ENCODE measurements around the gene SETBP1.

SETBP1 gene

DNA sequence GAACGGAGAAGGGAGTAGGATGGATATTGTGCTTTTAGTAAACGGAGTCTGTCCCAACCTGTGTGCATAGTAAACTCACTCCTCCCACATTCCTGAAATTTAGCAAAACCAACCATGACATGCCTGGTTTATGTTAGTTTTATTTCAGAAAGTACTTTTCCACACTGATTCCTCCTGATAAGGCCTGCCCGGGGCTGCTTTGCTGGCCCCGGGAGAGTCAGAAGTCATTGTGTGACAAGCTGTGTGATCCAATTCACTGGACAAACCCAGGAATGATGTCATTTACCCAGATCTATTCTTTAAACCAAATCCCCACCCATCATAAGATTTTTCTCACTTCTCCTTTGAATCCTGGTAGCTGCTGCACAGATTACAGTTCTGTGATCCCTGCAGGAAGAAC, 109.0 kb downstream of the SETBP1 start:
- H3K36me3 ChIP-seq (ENCODE audit: insufficient read depth, low read length), result no peaks in the 10 kb centered on the region
- no peak overlapping the region for H2AFZ ChIP-seq (ENCODE audit: low read length, unreplicated experiment)
- no peaks in the 10 kb centered on the region for H3K79me2 ChIP-seq (ENCODE audit: control insufficient read depth, insufficient read depth, low read length, unreplicated experiment)
- H3K27me3 ChIP-seq (ENCODE audit: insufficient read depth, low read length), result no peaks in the 10 kb centered on the region
- no peak overlapping the region for H3K4me3 ChIP-seq (ENCODE audit: low read depth, low read length)
- peaks cover 4% of the 10 kb centered on the region for H3K4me1 ChIP-seq (ENCODE audit: control insufficient read depth, insufficient read depth, low read length, unreplicated experiment)
- no peak overlapping the region for H3K27ac ChIP-seq (ENCODE audit: low read depth, low read length)

- no peaks in the 10 kb centered on the region for H3K79me2 ChIP-seq (ENCODE audit: control insufficient read depth, insufficient read depth, low read length, unreplicated experiment)
These were observed 110.2 kb downstream of the SETBP1 start for GRCh38 chr18:44790860-44791259.

DNA sequence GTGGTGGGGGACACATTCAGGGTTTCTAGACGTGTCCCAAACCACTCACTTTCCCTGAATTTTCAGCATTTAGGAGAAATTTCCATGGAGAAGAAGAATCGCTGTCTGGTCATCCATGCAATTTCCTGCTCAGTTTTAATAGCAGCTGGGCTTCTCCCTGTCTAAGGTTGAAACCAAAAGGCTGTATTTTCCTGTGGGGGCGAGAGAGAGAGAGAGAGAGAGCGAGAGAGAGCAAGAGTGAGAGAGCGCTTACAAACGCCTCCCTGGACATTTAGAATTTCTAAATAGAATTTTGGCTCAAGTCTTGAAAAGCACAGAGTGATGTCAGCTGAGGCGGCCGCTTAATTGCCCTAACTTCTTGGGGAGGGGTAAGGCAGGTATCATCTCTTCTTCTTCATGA, 110.8 kb downstream of the SETBP1 start:
- no peaks in the 10 kb centered on the region for H3K36me3 ChIP-seq (ENCODE audit: insufficient read depth, low read length)
- H3K27ac ChIP-seq (ENCODE audit: low read depth, low read length), result no peak overlapping the region
- no peaks in the 10 kb centered on the region for H3K27me3 ChIP-seq (ENCODE audit: insufficient read depth, low read length)
- no peak overlapping the region for H3K4me3 ChIP-seq (ENCODE audit: low read depth, low read length)
- no peak overlapping the region for H2AFZ ChIP-seq (ENCODE audit: low read length, unreplicated experiment)
- H3K79me2 ChIP-seq (ENCODE audit: control insufficient read depth, insufficient read depth, low read length, unreplicated experiment), result no peaks in the 10 kb centered on the region
- peaks cover 4% of the 10 kb centered on the region for H3K4me1 ChIP-seq (ENCODE audit: control insufficient read depth, insufficient read depth, low read length, unreplicated experiment)

More at GRCh38 chr18:44790860-44791259, 110.2 kb downstream of the SETBP1 start:
- no peak overlapping the region for H3K27ac ChIP-seq (ENCODE audit: low read depth, low read length)
- H3K4me1 ChIP-seq (ENCODE audit: control insufficient read depth, insufficient read depth, low read length, unreplicated experiment), result peaks cover 4% of the 10 kb centered on the region
- H3K36me3 ChIP-seq (ENCODE audit: insufficient read depth, low read length), result no peaks in the 10 kb centered on the region
- no peaks in the 10 kb centered on the region for H3K27me3 ChIP-seq (ENCODE audit: insufficient read depth, low read length)
- H3K4me3 ChIP-seq (ENCODE audit: low read depth, low read length), result no peak overlapping the region
- no peak overlapping the region for H2AFZ ChIP-seq (ENCODE audit: low read length, unreplicated experiment)

DNA sequence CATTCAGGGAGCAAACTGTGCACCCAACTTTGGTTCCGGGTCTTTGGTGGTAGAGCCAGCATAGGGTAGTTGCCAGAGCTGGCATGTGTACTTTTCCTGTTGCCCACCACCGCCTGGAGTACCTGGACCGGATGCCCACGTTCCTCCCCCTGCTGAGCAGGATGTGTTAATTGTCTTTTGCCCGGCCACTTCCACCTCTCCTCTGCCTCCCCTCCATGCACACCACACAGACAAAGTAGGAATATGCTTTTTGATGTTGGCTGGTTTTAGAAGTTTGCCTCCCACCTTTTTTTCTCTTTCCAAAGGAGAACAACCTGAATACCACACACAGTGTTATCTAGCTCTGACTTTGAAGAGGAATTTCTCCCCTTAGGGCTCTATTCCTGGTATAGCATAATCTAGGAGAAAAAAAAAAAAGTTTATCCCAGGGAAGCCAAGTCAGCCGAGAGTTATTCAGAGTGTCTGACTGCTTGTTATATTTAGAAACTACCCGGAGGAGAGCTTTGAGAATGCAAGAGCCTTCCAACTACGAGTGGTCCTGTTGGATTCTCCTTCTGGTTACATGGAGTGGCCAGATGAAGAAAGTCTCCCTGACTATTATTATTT, 111.9 kb downstream of the SETBP1 start:
- H3K4me1 ChIP-seq (ENCODE audit: control insufficient read depth, insufficient read depth, low read length, unreplicated experiment), result no peaks in the 10 kb centered on the region
- H3K79me2 ChIP-seq (ENCODE audit: control insufficient read depth, insufficient read depth, low read length, unreplicated experiment), result no peaks in the 10 kb centered on the region
- no peaks in the 10 kb centered on the region for H3K27me3 ChIP-seq (ENCODE audit: insufficient read depth, low read length)

DNA sequence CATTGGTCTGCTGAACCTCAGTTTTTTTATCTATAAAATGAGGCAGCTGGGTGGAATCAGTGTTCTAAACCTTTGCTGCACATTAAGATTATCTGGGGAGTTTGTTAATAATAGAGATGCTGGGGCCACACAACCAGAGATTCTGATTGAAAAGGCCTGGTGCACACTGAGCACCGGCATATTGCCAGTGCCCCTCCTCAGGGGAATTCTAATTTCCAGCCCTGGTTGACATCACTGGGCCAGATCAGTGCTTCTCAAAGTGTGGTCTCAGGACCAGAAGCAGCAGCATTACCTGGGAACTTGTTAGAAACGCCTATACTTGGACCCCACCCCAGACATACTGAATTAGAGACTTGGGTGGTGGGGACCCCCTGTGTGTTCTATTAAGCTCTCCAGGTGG, 112.5 kb downstream of the SETBP1 start:
- no peak overlapping the region for H3K27ac ChIP-seq (ENCODE audit: low read depth, low read length)
- H3K4me1 ChIP-seq (ENCODE audit: control insufficient read depth, insufficient read depth, low read length, unreplicated experiment), result no peaks in the 10 kb centered on the region

More for the DNA sequence above, 111.9 kb downstream of the SETBP1 start:
- Histone ChIP-seq H3K4me3 (ENCODE audit: low read depth, low read length) (no peak overlapping the region), H3K36me3 (ENCODE audit: insufficient read depth, low read length) (no peaks in the 10 kb centered on the region), H3K27ac (ENCODE audit: low read depth, low read length) (no peak overlapping the region), H2AFZ (ENCODE audit: low read length, unreplicated experiment) (no peak overlapping the region)

GRCh38 chr18:44793685-44794084, 113.0 kb downstream of the SETBP1 start:
- no peak overlapping the region for H3K27ac ChIP-seq (ENCODE audit: low read depth, low read length)
- H3K4me1 ChIP-seq (ENCODE audit: control insufficient read depth, insufficient read depth, low read length, unreplicated experiment), result no peaks in the 10 kb centered on the region
- no peaks in the 10 kb centered on the region for H3K79me2 ChIP-seq (ENCODE audit: control insufficient read depth, insufficient read depth, low read length, unreplicated experiment)
- H2AFZ ChIP-seq (ENCODE audit: low read length, unreplicated experiment), result no peak overlapping the region
- H3K4me3 ChIP-seq (ENCODE audit: low read depth, low read length), result no peak overlapping the region
- no peaks in the 10 kb centered on the region for H3K36me3 ChIP-seq (ENCODE audit: insufficient read depth, low read length)
- H3K27me3 ChIP-seq (ENCODE audit: insufficient read depth, low read length), result no peaks in the 10 kb centered on the region

More for the DNA sequence above, 112.5 kb downstream of the SETBP1 start:
- H3K36me3 ChIP-seq (ENCODE audit: insufficient read depth, low read length), result no peaks in the 10 kb centered on the region
- H3K27me3 ChIP-seq (ENCODE audit: insufficient read depth, low read length), result no peaks in the 10 kb centered on the region
- no peaks in the 10 kb centered on the region for H3K79me2 ChIP-seq (ENCODE audit: control insufficient read depth, insufficient read depth, low read length, unreplicated experiment)
- no peak overlapping the region for H3K4me3 ChIP-seq (ENCODE audit: low read depth, low read length)
- H2AFZ ChIP-seq (ENCODE audit: low read length, unreplicated experiment), result no peak overlapping the region

DNA sequence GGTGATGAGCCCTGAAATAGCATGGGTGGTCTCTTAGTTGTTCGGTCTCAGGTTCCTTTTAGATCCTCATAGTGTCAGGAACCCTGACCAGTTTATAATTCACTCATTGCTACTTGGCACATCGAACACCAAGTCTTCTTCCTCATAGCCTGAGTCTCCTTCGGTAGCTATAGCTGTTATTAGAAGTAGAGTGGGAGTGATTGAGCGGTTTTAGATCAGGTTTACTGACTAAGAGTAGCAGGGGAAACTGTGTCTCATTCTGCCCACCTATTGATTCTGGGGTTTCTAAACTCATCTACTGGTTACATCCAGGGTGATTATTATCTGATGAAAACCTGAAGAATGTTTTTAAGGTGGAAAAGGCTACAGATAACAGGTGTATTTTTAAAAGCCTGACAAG, 114.6 kb downstream of the SETBP1 start:
- Histone ChIP-seq H3K79me2 (ENCODE audit: control insufficient read depth, insufficient read depth, low read length, unreplicated experiment) (no peaks in the 10 kb centered on the region), H3K36me3 (ENCODE audit: insufficient read depth, low read length) (no peaks in the 10 kb centered on the region), H3K27ac (ENCODE audit: low read depth, low read length) (no peak overlapping the region), H3K4me1 (ENCODE audit: control insufficient read depth, insufficient read depth, low read length, unreplicated experiment) (no peaks in the 10 kb centered on the region), H2AFZ (ENCODE audit: low read length, unreplicated experiment) (no peak overlapping the region), H3K4me3 (ENCODE audit: low read depth, low read length) (no peak overlapping the region), H3K27me3 (ENCODE audit: insufficient read depth, low read length) (no peaks in the 10 kb centered on the region)

DNA sequence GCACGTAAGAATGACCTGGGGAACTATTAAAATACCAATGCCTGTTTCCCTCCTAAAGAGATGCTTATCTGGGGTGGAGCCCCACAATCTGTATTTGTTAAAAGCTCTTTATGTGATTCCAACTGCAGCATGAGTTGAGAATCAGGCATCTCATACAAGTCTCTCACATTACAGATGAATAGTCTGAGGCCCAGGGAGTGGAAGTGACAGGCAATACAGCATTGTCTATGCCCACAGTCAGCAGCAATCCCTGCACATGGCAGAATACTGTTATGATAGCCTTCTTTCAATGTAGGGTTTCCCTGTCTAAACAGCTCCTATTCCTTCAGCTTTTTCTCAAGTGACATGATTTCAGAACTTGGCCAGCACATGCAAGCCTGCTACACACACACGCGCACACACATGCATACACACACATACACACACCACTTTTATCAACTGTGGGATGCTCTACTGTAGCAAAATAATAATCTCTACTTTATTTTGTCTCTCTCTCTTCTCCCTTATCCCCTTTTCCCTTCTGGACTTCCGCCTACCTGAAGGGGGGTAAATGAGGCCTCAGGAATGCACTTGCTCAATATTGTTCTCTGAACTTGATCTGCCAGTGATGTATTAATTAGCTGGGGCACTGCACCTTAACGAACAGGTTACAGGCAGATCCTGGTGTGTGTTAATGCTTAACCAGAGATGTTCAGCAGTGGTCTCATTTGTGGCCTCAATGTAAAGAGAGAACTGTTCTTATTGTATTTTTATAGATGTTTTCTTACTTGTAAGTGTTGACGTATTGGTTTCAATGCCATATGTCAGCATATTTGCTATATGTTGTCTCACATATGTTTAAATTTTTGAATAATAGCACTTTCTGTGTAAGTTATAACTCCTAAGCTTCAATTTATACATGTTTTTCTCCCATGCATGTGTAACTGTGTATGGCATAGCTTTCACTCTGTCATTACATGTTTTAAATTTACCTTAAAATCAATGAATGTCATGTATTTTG, 116.0 kb downstream of the SETBP1 start:
- no peak overlapping the region for H3K27ac ChIP-seq (ENCODE audit: low read depth, low read length)
- H3K4me1 ChIP-seq (ENCODE audit: control insufficient read depth, insufficient read depth, low read length, unreplicated experiment), result no peaks in the 10 kb centered on the region
- no peaks in the 10 kb centered on the region for H3K36me3 ChIP-seq (ENCODE audit: insufficient read depth, low read length)
- H3K27me3 ChIP-seq (ENCODE audit: insufficient read depth, low read length), result no peaks in the 10 kb centered on the region
- no peak overlapping the region for H2AFZ ChIP-seq (ENCODE audit: low read length, unreplicated experiment)
- H3K4me3 ChIP-seq (ENCODE audit: low read depth, low read length), result no peak overlapping the region
- no peaks in the 10 kb centered on the region for H3K79me2 ChIP-seq (ENCODE audit: control insufficient read depth, insufficient read depth, low read length, unreplicated experiment)

- H3K36me3 ChIP-seq (ENCODE audit: insufficient read depth, low read length), result no peaks in the 10 kb centered on the region
- no peaks in the 10 kb centered on the region for H3K27me3 ChIP-seq (ENCODE audit: insufficient read depth, low read length)
- no peak overlapping the region for H3K4me3 ChIP-seq (ENCODE audit: low read depth, low read length)
- H3K27ac ChIP-seq (ENCODE audit: low read depth, low read length), result no peak overlapping the region
- H3K4me1 ChIP-seq (ENCODE audit: control insufficient read depth, insufficient read depth, low read length, unreplicated experiment), result peaks cover 5% of the 10 kb centered on the region
- H2AFZ ChIP-seq (ENCODE audit: low read length, unreplicated experiment), result no peak overlapping the region
- H3K79me2 ChIP-seq (ENCODE audit: control insufficient read depth, insufficient read depth, low read length, unreplicated experiment), result no peaks in the 10 kb centered on the region
These were observed 117.9 kb downstream of the SETBP1 start for GRCh38 chr18:44798433-44799048.

DNA sequence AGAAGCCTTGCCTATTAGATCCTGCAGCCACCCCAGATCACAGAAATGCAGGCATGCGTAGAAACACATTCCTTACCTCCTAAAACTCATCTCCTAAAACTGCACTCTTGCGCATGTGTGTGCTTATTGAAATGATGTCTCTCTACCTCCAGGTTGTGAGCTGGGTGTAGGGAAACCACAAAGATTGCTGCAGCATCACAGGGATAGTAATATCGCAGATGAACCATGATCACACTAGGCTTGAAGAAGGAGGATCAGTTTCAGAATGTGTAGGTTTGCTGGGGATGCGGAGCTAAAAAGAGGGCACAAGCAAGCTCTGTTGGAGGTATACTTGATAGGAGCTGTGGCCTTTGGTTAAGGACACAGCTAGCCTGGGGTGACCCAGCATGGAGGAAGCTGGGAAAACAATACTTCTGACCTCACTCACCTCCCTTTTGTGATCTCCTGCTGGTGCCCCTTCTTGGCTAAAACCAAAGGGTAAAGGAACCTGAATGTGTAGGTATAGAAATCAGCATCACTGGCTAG, 118.8 kb downstream of the SETBP1 start:
- peaks cover 5% of the 10 kb centered on the region for H3K4me1 ChIP-seq (ENCODE audit: control insufficient read depth, insufficient read depth, low read length, unreplicated experiment)
- no peak overlapping the region for H3K27ac ChIP-seq (ENCODE audit: low read depth, low read length)
- H3K79me2 ChIP-seq (ENCODE audit: control insufficient read depth, insufficient read depth, low read length, unreplicated experiment), result no peaks in the 10 kb centered on the region
- H2AFZ ChIP-seq (ENCODE audit: low read length, unreplicated experiment), result no peak overlapping the region
- no peak overlapping the region for H3K4me3 ChIP-seq (ENCODE audit: low read depth, low read length)
- no peaks in the 10 kb centered on the region for H3K27me3 ChIP-seq (ENCODE audit: insufficient read depth, low read length)
- no peaks in the 10 kb centered on the region for H3K36me3 ChIP-seq (ENCODE audit: insufficient read depth, low read length)

Measured in ACC112 (cell line).